ACHN (cell line): ENCODE results near the gene BRINP3.

Source experiments
- DNase-seq: peaks from one replicate; pipeline ENCODE4 v3.0.0-alpha.2; 2015
- in situ Hi-C: cut with HindIII; loops from 2 replicates; pipeline ENCODE4 v1.10.0; 2017; ENCODE audit warnings: low sequenced_read_pairs, low pct_ligation_motif_present, low pct_unique_long_range_greater_than_20kb

BRINP3 gene

GRCh38 chr1:190353538-190354101, 124.0 kb downstream of the BRINP3 start:
- no peak for DNase-seq
- in situ Hi-C loops, result no loop called here

- no peak for DNase-seq
- in situ Hi-C loops, result no loop called here
Observed at GRCh38 chr1:190344454-190344853, 133.2 kb downstream of the BRINP3 start.

GRCh38 chr1:190338829-190339228, 138.8 kb downstream of the BRINP3 start:
- DNase-seq, result no peak
- in situ Hi-C loops, result no loop called here

- DNase-seq, result no peak
- in situ Hi-C loops, result no loop called here
Observed at GRCh38 chr1:190328871-190329270, 148.8 kb downstream of the BRINP3 start.

GRCh38 chr1:190328361-190328760, 149.3 kb downstream of the BRINP3 start:
- no peak for DNase-seq
- in situ Hi-C loops, result no loop called here

- in situ Hi-C loops, result no loop called here
Observed at GRCh38 chr1:190327271-190327670, 150.4 kb downstream of the BRINP3 start.

GRCh38 chr1:190323530-190323929, 154.1 kb downstream of the BRINP3 start:
- DNase-seq, result no peak
- in situ Hi-C loops, result no loop called here

More at GRCh38 chr1:190327271-190327670, 150.4 kb downstream of the BRINP3 start:
- DNase-seq, result no peak

- in situ Hi-C loops, result no loop called here
- DNase-seq, result no peak
Observed at GRCh38 chr1:190322274-190322673, 155.4 kb downstream of the BRINP3 start.

GRCh38 chr1:190320952-190321351, 156.7 kb downstream of the BRINP3 start:
- DNase-seq, result peak; percentile 52
- in situ Hi-C loops, result no loop called here

- in situ Hi-C loops, result no loop called here
Observed at GRCh38 chr1:190312763-190313162, 164.9 kb downstream of the BRINP3 start.

GRCh38 chr1:190303501-190303900, 174.2 kb downstream of the BRINP3 start:
- in situ Hi-C loops, result no loop called here
- no peak for DNase-seq

More at GRCh38 chr1:190312763-190313162, 164.9 kb downstream of the BRINP3 start:
- DNase-seq, result no peak

- in situ Hi-C loops, result no loop called here
- DNase-seq, result no peak
Observed at GRCh38 chr1:190296453-190296852, 181.2 kb downstream of the BRINP3 start.

- in situ Hi-C loops, result no loop called here
- DNase-seq, result no peak
Observed at GRCh38 chr1:190289897-190290296, 187.8 kb downstream of the BRINP3 start.

GRCh38 chr1:190286111-190286510, 191.6 kb downstream of the BRINP3 start:
- in situ Hi-C loops, result no loop called here
- no peak for DNase-seq

GRCh38 chr1:190277107-190277506, 200.6 kb downstream of the BRINP3 start:
- DNase-seq, result no peak
- in situ Hi-C loops, result no loop called here

GRCh38 chr1:190274721-190275120, 202.9 kb downstream of the BRINP3 start:
- in situ Hi-C loops, result no loop called here
- DNase-seq, result no peak

GRCh38 chr1:190273161-190273560, 204.5 kb downstream of the BRINP3 start:
- in situ Hi-C loops, result no loop called here

GRCh38 chr1:190262538-190262937, 215.1 kb downstream of the BRINP3 start:
- in situ Hi-C loops, result no loop called here
- DNase-seq, result no peak

More at GRCh38 chr1:190273161-190273560, 204.5 kb downstream of the BRINP3 start:
- DNase-seq, result no peak

- in situ Hi-C loops, result no loop called here
- no peak for DNase-seq
Observed at GRCh38 chr1:190259424-190259823, 218.2 kb downstream of the BRINP3 start.

GRCh38 chr1:190258003-190258402, 219.7 kb downstream of the BRINP3 start:
- in situ Hi-C loops, result no loop called here
- DNase-seq, result no peak

GRCh38 chr1:190252046-190252445, 225.6 kb downstream of the BRINP3 start:
- in situ Hi-C loops, result no loop called here
- no peak for DNase-seq
